ENCODE data around the gene PDCD2L.

- no peak for TF ChIP-seq POLR2A (IDR thresholded peaks at IDR 0.05)
- TF ChIP-seq CTCF (IDR thresholded peaks at IDR 0.05) = no peak
Observed at GRCh38 chr19:34403784-34404108, 453 bp upstream of the PDCD2L start.

Measured in testis (tissue), 2 donors.